NCI-H2107 treated with DMSO at 0.1 percent for 48 hours (cell line): Measurements from ENCODE around the gene TGFA.
A peak's percentile ranks its signal among the peaks of the same experiment; 100 is the strongest.

Source experiments
- DNase-seq: peaks from one replicate; lab custom pipeline; 2025; ENCODE audit not compliant: unreplicated experiment; lab: John Stamatoyannopoulos, UW

The TGFA gene

GRCh38 chr2:70553584-70554337 lies at the start of gene TGFA:
TSS of gene TGFA (minus strand) at chr2:70553826. CDS start at chr2:70553767, 59 bp downstream.
- peak; percentile 12 for DNase-seq

GRCh38 chr2:70603066-70603465 lies 49.4 kb upstream of the TGFA start:
- DNase-seq, result no peak

- no peak for DNase-seq
These were observed 44.6 kb upstream of the TGFA start for GRCh38 chr2:70598197-70598596.

- peak; percentile 28 for DNase-seq
These were observed 43.1 kb upstream of the TGFA start for GRCh38 chr2:70596739-70597138.

- no peak for DNase-seq
These were observed 42.7 kb upstream of the TGFA start for GRCh38 chr2:70596293-70596692.

GRCh38 chr2:70583091-70583490 lies 29.5 kb upstream of the TGFA start:
- no peak for DNase-seq

- DNase-seq, result no peak
These were observed 26.7 kb upstream of the TGFA start for GRCh38 chr2:70580352-70580751.

GRCh38 chr2:70574618-70575017 lies 21.0 kb upstream of the TGFA start:
- DNase-seq, result no peak

GRCh38 chr2:70574109-70574508 lies 20.5 kb upstream of the TGFA start:
- DNase-seq, result no peak

GRCh38 chr2:70570041-70570661 lies 16.5 kb upstream of the TGFA start:
- DNase-seq, result no peak

GRCh38 chr2:70569559-70569958 lies 15.9 kb upstream of the TGFA start:
- DNase-seq, result no peak

- no peak for DNase-seq
These were observed 13.3 kb upstream of the TGFA start for GRCh38 chr2:70566906-70567305.

GRCh38 chr2:70566464-70566863 lies 12.8 kb upstream of the TGFA start:
- DNase-seq, result no peak

GRCh38 chr2:70565039-70565731 lies 11.6 kb upstream of the TGFA start:
- no peak for DNase-seq

GRCh38 chr2:70561893-70562292 lies 8.3 kb upstream of the TGFA start:
- DNase-seq, result no peak

- DNase-seq, result no peak
These were observed 6.8 kb upstream of the TGFA start for GRCh38 chr2:70560442-70560841.

- DNase-seq, result peak; percentile 14
These were observed 6.4 kb upstream of the TGFA start for GRCh38 chr2:70560040-70560439.

- DNase-seq, result no peak
These were observed 4.7 kb upstream of the TGFA start for GRCh38 chr2:70558195-70558808.

- DNase-seq, result peak; percentile 87
These were observed 3.7 kb upstream of the TGFA start for GRCh38 chr2:70557171-70557838.

GRCh38 chr2:70556608-70557007 lies 3.0 kb upstream of the TGFA start:
- no peak for DNase-seq

GRCh38 chr2:70554338-70554892 lies 789 bp upstream of the TGFA start:
- DNase-seq, result no peak
